Lung (tissue), 12 donors: ENCODE data around the gene PFDN6. TPM values are rescaled to one million over a fixed set of nuclear protein-coding genes. Genes with fewer than 3 reads are reported as not detected.
A peak's percentile ranks its signal among the peaks of the same experiment; 100 is the strongest.

Experiments used
- ATAC-seq: fragments of 200-7000 bp; cut with Tn5 transposase; one replicate; pipeline ENCODE4 v1.9.1; 2020; ENCODE audit warnings: moderate number of reproducible peaks; ENCODE audit not compliant: insufficient read depth, low FRiP score
- DNase-seq, 3 donors: peaks; one replicate each; pipeline ENCODE4 v3.0.0-alpha.2; 2013 to 2017
- H3K27ac ChIP-seq, 2 donors: one replicate each; pipeline ENCODE4 v1.5.1; 2013; ENCODE audit warnings: mild to moderate bottlenecking in 2 of 2, moderate library complexity in 2 of 2, control low read depth in 1 of 2, inconsistent platforms in 1 of 2, low read depth in 1 of 2, low read length in 1 of 2
- H3K27me3 ChIP-seq, 3 donors: one replicate each; pipeline ENCODE4 v1.5.1; 2013; ENCODE audit warnings: low read length in 2 of 3; ENCODE audit not compliant: control insufficient read depth in 3 of 3, insufficient read depth in 3 of 3
- H3K36me3 ChIP-seq, 4 donors: one replicate each; pipeline ENCODE4 v1.5.1; 2013; ENCODE audit warnings: low read length in 4 of 4, mild to moderate bottlenecking in 1 of 4, moderate library complexity in 1 of 4; ENCODE audit not compliant: control insufficient read depth in 4 of 4, insufficient read depth in 4 of 4
- H3K4me1 ChIP-seq, 5 donors: one replicate each; pipeline ENCODE4 v1.5.1; 2013; ENCODE audit warnings: low read length in 5 of 5, mild to moderate bottlenecking in 2 of 5, moderate library complexity in 1 of 5; ENCODE audit not compliant: control insufficient read depth in 5 of 5, insufficient read depth in 5 of 5
- H3K4me3 ChIP-seq: one replicate; pipeline ENCODE4 v1.5.1; 2013; ENCODE audit warnings: mild to moderate bottlenecking, control low read depth, moderate library complexity
- H3K9ac ChIP-seq, 2 donors: one replicate each; pipeline ENCODE4 v1.5.1; 2013; ENCODE audit warnings: low read length in 2 of 2, control low read depth in 1 of 2; ENCODE audit not compliant: insufficient read depth in 1 of 2
- H3K9me3 ChIP-seq, 4 donors: one replicate each; pipeline ENCODE4 v1.5.1; 2013; ENCODE audit warnings: low read length in 3 of 4, mild to moderate bottlenecking in 1 of 4, moderate library complexity in 1 of 4; ENCODE audit not compliant: control insufficient read depth in 4 of 4, insufficient read depth in 3 of 4
- CTCF ChIP-seq: IDR thresholded peaks from 2 replicates; pipeline ENCODE4 v1.5.1; 2012; ENCODE audit warnings: mild to moderate bottlenecking; ENCODE audit errors: control extremely low read depth, extremely low read depth
- WGBS, 2 donors: extraction: QIAGEN DNeasy Blood & Tissue Kit; methylation state at CpG; one replicate each; pipeline ENCODE4 v1.1.7; 2013; 5-methylcytosine and 5-hydroxymethylcytosine counted together
- polyA plus RNA-seq, 2 donors: library from polyadenylated mRNA; stranded (reverse); fragments of 200-250 nt; gene quantifications; one replicate each; pipeline ENCODE4 v1.2.1, GENCODE V29; 2013
- total RNA-seq, 2 donors: library from RNA; depleted of rRNA in 1 of 2; stranded (reverse); fragments of >200 nt in 1 of 2; gene quantifications; one replicate each; pipeline ENCODE4 v1.2.1, GENCODE V29; 2014 to 2021
- donor health status: control.
- donor health status: control.
- donor health status: Bipolar disorder and iron deficiency.
- donor health status: healthy.
- donor health status: DM: yes; HTN: yes; CAD: no.

PFDN6 gene
- total and polyA plus RNA-seq, 4 donors = 21.8 to 377 (median 77.7) TPM

GRCh38 chr6:33298773-33299236 is 9.4 kb downstream of the PFDN6 start, which contains the start of gene RGL2:
Gene RGL2, minus strand, starts transcription at chr6:33298942. Its CDS starts 332 bp downstream, at chr6:33298610.
- H3K4me1 ChIP-seq = peaks cover 0 to 12% (median 0%) of the 10 kb centered on the region in 5 donors
- H3K36me3 ChIP-seq = peaks cover 0 to 26% (median 16%) of the 10 kb centered on the region in 4 donors
- no peaks in the 10 kb centered on the region for H3K9me3 ChIP-seq
- WGBS, 2 donors = 1 to 2% methylated on average over 20 to 34 of the region's 34 CpGs
- DNase-seq (peak; percentile 81 to 85 (median 83)), ATAC-seq (peak; percentile 70)
- no peaks in the 10 kb centered on the region for H3K27me3 ChIP-seq
- TF ChIP-seq CTCF = no peak
- peak within 1 kb of the TSS; percentile 96 to 98 for H3K27ac ChIP-seq
- peak within 1 kb of the TSS; percentile 71 for H3K4me3 ChIP-seq
- peak within 1 kb of the TSS; percentile 63 to 84 for H3K9ac ChIP-seq

- peak overlapping the region; percentile 96 to 98 for H3K27ac ChIP-seq
- peak; percentile 92 to 95 (median 94) for DNase-seq
- peak; percentile 64 for TF ChIP-seq CTCF
- H3K9me3 ChIP-seq = no peaks in the 10 kb centered on the region
- peak overlapping the region; percentile 43 for H3K4me3 ChIP-seq
- peak overlapping the region; percentile 63 to 84 for H3K9ac ChIP-seq
- H3K36me3 ChIP-seq = peaks cover 0 to 29% (median 18%) of the 10 kb centered on the region in 4 donors
- ATAC-seq = peak; percentile 80
- H3K27me3 ChIP-seq = no peaks in the 10 kb centered on the region
- H3K4me1 ChIP-seq = peaks cover 0 to 12% (median 0%) of the 10 kb centered on the region in 5 donors
- 0% methylated on average over 54 of the region's 54 CpGs for WGBS, 2 donors
Measured at GRCh38 chr6:33299237-33299944, 10.0 kb downstream of the PFDN6 start.

- no peak overlapping the region for H3K4me3 ChIP-seq
- 93 to 95% methylated on average over 3 of the region's 3 CpGs for WGBS, 2 donors
- DNase-seq (no peak), ATAC-seq (no peak)
- TF ChIP-seq CTCF = no peak
- H3K27me3 ChIP-seq = no peaks in the 10 kb centered on the region
- peaks cover 0 to 11% (median 0%) of the 10 kb centered on the region in 5 donors for H3K4me1 ChIP-seq
- H3K9me3 ChIP-seq = no peaks in the 10 kb centered on the region
- no peak overlapping the region for H3K27ac ChIP-seq
- no peak overlapping the region for H3K9ac ChIP-seq
- H3K36me3 ChIP-seq = peaks cover 0 to 31% (median 15%) of the 10 kb centered on the region in 4 donors
Measured at GRCh38 chr6:33301877-33302276, 12.5 kb downstream of the PFDN6 start.
